NCI-H345 treated with DMSO at 0.1 percent for 48 hours (cell line): ENCODE data around the gene GRID1.
"Not testable (repeated sequence)": the region's sequence is repeated elsewhere in the genome, so short reads cannot be mapped to it uniquely, and the experiment has no call there.

Source experiments
- DNase-seq: peaks from one replicate; lab custom pipeline; 2025; ENCODE audit not compliant: unreplicated experiment; lab: John Stamatoyannopoulos, UW

Gene GRID1

DNA sequence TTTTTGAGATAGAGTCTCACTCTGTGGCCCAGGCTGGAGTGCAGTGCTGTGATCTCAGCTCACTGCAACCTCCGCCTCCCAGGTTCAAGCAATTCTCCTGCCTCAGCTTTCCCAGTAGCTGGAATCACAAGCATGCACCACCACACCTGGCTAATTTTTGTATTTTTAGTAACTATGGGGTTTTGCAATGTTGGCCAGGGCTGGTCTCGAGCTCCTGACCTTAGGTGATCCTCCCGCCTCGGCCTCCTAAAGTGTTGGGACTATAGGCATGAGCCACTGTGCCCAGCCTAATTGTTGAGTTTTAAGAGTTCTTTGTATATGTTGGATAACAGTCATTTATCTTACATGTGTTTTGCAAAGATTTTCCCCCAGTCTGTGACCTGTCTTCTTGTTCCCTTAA, 667.5 kb downstream of the GRID1 start:
- DNase-seq = not testable (repeated sequence)

DNA sequence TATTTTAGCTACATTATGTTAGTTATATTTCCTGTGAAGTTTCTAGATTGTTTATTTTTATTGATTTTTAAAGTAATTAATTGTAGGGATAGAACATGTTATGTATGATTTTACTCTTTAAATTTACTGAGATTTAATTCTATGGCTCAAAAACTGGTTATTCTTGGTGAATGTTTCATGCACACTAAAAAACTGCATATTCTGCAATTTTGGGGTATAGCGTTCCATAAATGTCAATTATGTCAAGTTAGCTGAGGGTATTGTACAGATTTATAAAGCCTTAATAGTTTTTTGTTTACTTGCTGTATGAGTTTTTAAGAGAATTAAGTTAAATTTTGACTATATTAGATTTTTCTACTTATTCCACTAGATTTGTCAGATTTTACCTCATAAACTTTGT, 669.7 kb downstream of the GRID1 start:
- no peak for DNase-seq

DNA sequence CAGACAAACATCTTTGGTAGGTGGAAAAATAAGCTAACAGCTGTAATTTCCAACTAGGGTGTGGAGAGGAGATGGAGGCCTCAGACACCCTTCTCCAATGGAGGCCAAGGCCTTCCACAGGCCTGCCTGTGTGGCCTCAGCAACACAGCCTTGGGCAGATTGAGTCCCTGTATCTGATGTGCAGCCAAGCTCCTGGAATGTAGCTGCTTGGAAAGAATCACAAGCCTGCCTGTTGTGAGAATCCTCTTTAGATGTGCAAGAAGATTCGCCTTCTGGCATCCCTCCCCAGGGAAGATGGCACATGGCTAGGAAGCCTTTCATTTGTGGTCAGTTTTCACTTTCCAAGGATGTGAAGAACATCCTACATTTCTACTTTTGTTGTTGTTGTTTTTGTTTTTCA, 684.0 kb downstream of the GRID1 start:
- no peak for DNase-seq

DNA sequence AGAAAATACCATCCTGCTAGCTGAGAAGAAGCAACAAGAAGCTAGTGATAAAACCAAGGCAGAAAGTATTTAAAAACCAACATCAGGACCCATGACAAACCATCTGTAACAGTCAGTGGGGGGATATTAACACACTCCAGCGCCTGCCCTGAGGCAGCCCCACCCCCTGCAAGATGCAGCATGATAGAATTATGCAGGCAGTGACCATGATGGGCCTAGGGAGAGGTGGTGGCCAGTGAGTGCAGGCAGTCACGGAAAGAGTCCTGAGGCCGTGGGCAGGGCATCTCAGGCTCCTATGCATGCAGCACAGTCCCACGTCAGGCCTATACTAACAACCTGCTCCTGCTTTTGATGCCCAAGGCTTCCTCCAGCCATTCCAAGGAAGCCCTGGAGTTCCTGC, 686.9 kb downstream of the GRID1 start:
- DNase-seq = no peak

DNA sequence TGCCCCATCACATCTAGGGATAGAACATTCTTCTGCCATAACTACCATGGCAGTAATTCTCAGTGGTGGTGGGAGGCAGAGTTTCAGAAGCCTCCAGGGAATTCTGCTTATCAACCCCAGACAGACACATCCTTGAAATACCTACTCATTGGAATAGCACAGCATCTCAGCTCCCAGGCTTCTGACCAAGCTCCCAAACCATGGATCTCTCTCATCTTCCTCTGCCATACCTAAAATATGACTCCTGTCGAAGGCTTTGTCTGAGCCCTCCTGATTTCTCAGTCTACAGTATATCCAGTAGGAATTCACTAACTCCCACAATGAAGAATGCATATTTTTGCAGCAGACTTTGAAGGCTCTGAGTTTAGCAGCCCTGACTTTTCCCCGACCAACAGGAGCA, 687.5 kb downstream of the GRID1 start:
- DNase-seq = no peak

DNA sequence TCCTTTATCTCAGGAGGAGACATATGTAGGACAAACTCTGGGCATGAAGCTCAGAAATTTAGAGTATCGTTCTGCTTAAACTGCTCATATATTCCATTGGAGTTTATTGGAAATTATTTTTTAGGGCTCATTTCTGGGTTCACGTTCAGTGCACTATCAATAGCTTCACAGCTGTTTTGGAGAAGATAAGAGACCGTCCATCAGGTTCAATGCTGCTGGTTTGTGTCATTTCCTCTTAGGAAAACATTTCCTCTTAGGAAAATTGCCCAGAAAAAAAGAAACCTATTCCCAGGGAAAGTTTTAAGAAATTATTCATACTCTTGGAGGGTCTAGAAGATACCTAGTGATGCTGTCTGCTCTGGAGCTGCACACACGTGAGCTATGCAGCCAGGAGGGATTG, 691.7 kb downstream of the GRID1 start:
- DNase-seq = no peak

DNA sequence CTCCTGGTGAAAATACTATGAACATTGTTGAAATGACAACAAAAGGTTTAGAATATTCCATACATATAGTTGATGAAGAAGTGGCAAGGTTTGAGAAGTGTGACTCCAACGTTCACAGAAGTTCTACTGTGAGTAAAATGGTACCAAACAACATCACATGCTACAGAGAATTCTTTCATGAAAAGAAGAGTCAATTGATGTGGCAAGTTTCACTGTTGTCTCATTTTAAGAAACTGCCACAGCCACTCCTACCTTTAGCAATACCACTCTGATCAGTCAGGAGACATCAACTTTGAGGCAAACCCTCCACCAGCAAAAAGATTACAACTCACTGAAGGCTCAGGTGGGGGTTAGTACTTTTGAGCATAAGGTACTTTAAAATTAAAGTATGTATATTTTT, 693.3 kb downstream of the GRID1 start:
- DNase-seq = no peak

DNA sequence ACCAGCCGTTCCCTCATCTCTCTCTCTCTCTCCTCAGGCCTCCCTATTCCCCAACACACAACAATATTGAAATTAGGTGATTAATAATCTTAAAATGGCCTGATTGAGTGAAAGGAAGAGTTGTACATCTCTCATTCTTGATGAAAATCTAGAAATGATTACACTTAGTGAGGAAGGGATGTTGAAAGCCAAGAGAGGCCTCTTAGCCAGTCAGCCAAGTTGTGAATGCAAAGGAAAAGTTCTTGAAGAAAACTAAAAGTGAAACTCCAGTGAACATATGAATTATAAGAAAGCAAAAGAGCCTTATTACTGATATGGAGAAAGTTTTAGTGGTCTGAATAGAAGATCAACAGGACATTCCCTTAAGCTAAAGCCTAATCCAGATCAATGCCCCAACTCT, 695.1 kb downstream of the GRID1 start:
- no peak for DNase-seq

DNA sequence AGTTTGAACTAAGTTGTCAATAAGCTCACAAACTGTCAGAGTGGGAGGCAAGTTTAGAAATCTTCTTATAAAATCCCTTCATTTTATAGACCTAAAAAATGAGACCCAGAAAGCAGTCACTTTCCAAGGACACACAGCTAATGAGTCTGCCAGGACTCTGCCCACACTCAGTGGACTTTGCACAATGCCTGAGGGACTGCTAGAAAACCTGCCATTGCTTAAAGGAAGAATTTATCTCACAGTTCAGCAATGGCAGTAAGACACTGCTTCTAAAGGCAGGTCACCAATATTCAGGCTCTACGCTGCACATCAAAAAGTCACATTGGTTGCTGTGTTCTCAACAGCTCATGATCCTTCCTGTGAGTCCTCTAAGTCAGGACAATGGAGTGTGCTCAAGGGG, 698.1 kb downstream of the GRID1 start:
- DNase-seq = no peak

DNA sequence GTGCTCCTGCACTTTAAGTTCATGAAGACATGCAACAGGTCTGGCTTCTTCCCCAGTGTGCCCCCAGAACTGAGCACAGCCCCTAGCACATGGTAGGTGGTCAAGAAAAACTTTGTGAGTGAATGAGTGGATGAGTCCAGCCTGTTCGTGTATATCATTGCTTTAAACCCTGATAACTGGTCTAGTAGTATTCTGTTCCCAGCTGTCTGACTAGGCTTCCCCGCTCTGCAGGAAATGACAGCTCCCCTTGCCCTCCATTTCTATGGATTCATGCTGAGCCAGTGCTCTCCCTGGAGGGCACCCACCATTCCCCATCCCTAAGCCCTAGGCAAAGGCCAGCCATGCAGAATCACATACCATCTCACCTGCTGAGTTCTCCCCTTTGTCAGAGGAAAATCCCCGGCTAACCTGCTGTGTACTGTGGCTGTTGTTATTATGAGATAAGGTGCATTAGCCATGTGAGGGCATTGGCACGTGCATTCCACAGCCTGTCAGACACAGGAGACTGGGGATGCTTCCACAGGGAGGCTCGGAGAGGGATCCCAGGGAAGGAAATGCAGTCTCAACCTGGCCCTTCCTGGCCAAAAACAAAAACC, 698.9 kb downstream of the GRID1 start:
- DNase-seq = peak; percentile 1

DNA sequence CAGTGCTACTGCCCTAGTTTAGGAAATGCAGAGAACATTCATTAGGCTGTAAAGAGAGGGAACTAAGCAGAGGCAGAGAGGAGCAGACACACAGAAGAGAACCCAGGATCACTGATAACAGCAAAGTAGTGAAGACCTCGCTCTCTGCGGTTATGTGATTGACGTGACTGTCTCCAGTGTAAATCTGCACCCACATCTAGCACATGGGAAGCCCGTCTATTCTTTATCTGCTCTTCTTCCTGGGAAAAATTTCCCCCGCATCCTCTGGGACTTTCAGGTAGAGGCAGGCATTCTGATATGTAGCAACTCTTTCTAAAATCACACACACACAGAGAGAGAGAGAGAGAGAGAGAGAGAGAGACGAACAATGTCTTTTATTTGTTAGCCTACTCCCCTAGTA, 699.6 kb downstream of the GRID1 start:
- no peak for DNase-seq

DNA sequence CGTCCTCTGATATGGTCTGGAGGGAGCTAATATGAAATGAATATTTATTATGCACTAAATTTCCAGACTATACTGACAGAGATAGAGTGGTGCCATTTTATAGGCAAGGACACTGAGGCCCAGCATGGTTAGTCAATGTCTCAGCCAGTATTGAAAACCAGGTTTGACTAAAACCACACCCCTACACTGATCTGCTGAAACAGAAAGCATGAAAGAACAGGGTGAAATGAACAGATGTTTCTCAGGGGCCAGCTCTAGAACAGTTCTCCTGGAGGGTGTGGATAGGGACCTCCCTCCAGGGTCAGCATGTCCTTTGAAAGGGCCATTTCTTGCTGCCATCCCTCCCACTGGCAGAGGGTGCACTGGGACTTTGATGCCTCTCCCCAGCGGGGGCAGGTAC, 700.5 kb downstream of the GRID1 start:
- DNase-seq = no peak

DNA sequence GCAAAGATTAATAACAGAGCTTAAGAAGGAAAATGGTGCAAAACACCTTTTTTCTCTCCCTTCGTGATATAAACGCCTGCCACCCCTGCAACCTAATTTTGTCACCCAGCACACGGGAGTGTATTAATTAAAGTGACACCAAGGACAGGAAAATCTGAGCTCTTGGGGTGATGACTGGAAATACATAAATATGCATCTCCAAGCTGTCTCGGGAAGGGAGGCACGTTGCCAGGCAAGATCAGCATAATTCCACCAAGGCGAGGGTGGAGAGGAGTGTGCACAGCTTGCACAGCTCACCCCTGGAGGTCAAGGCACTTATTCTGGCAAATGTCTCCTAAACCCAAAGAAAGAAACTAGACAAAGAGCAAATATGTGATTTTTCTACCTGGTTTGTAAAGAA, 700.9 kb downstream of the GRID1 start:
- DNase-seq = no peak

DNA sequence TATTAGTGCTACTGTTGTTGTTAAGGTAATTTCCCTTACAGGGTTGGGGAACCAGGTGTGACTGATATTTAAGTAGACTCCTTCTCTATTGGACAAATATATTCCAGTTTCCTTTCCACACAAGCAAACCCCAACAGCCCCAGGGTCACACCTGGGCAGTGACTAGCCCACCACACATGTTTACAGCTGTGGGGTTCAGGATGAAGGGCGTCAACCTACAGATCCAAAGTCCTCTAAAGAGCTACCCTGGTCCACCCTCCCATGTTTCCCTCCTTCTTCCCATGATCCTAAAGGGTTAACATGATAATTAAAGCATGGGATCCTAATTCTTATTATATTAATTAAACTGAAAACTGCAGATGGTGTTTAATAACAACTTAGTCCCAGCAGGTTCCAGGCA, 701.5 kb downstream of the GRID1 start:
- no peak for DNase-seq

DNA sequence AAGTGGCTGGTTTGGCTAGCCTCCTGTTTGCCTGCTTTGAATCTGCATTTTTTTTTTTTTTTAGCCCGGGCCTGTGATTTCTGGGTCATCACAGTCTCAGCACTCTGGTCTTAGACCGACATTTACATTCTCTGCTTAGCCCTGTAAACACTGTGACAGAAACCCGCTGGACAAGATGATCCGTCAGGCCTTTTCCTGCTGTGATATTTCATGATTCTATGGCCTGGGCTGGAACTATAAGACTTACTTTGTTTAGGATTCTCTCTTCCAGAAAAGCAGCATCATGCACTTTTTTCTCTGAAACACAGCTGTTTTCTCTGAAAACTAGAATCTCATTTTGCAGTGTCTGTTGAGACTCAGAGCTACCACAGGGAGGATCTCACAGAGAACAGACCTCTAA, 705.5 kb downstream of the GRID1 start:
- no peak for DNase-seq

DNA sequence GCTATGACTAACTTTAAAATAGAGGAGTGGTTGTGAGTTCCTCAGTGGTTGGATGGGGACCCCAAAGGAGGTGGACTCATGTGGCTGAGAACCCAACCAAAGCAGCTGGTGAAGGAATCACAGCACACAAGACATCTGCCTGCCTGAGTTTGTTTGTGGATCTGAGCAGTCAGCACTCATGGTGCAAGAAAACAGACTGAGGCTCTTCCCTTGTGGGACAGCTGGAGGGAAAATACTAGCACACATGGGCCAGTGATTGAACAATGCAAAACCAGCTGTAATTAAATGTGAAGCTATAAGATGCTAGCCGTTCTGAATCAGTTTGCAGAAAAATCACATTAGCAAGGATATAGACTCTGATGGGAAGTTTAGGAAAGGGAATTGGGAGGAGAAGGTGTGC, 707.3 kb downstream of the GRID1 start:
- DNase-seq = no peak

DNA sequence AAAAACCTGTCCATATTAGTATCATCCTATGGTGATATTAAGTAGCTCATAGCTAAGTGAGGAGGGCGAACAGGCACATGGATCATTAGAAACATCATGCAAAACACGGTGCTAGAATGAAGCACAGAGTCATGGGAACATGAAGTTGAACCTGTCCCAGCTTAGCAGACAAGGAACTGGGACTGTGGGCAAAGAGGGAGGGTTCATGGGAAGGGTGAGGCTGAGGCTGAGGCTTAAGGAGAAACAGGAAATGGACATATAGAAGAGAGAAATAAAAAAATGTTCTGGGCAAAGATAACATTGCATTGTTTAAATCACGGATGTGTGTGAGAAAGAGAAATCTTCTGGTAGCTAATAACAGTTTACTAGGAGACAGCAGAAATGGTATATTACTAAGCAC, 708.1 kb downstream of the GRID1 start:
- DNase-seq = no peak

DNA sequence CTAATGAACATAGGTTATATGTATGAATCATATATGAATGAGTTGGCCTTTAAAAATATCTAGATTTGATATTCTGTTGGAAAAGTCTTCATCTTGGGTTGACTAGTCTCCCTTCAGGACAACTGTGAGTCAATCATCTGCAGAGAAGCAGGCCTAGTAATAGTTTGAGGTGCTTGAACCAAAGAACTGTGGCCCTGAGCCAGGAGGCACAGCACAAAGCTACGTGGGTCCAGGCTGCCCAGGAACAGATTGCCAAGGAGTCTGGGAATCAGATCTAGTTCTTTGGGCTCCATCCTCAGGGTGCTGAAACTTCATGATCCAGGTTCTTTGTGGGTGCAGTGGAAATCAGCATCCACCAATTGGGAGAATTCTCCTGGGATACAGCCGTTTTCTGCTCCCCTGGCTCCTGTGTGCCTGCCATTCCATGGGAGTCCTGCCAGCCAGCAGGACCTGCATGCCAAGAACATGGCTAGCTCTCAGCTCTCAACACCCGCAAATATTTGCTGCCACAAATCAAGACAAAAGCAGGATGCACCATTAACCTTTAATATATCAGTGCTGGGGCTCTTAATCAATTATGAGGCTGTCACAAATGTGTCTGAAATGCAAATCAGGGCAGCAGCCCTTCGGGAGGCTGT, 709.0 kb downstream of the GRID1 start:
- no peak for DNase-seq

DNA sequence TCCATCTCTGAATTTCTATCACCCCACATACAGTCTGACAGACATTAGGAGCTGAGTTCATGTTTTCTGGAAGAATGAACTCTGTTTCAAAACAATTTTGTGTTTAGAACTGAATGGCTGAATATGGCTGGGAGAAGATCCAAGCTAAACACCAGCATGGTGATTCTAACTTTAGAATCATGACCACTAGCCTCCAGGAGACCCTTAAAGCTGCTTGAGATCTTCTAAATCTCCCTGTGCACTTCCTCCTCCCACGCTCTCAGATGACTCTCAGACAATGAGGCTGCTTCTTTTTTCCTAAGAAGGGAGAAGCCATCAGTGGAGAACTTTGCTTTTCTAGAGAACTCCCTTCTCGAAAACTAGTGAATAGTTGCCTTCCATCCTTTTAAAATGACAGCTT, 711.2 kb downstream of the GRID1 start:
- DNase-seq = no peak

DNA sequence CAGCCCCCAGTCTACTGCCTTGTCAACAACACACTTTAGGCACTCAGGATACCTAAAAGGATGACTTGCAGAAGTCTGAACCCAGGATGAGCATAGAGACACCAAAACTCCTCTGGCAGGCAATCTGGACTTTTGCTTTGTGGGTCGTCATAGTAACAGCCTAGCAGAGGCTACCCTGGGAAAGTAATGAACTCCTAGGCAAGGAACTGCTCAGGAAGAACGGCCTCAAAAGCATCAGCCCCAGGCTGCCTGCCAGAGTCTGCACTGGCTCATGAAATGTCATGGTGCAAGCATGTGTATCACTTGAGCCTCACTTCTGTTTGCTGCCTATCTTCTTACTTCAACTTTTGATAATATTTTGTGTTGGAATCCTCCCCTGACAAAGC, 715.1 kb downstream of the GRID1 start:
- no peak for DNase-seq

DNA sequence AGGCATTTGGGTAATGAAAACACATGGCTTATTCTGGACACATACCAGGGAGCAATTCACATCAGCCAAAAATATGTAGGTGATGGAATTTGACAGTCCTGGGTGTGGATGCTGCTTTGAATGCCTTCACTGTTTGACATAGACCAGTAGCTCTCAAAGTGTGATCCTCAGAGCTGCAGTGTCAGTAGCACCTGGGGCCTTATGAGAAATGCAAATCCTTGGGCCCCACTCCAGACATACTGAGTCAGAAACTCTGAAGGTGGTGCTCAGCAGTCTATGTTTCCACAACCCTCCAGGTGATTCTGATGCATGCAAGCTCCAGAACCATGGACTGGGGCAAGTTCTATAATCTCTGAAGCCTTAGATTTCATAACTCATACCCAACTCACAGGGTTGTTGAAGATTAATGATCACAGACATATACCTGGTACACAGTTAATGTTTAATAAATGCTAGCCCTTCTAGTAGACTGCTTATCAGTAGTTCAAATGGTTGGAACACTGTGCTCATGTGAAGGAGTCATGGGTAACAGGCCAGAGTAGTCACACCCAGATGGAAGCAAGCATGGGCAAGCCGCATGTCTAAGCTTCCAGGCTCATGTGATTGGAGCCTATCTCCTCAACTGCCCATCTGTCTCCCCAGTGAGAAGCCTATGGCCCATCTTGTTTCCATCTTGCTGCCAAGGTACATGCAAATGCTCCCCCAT, 715.7 kb downstream of the GRID1 start:
- DNase-seq = no peak

DNA sequence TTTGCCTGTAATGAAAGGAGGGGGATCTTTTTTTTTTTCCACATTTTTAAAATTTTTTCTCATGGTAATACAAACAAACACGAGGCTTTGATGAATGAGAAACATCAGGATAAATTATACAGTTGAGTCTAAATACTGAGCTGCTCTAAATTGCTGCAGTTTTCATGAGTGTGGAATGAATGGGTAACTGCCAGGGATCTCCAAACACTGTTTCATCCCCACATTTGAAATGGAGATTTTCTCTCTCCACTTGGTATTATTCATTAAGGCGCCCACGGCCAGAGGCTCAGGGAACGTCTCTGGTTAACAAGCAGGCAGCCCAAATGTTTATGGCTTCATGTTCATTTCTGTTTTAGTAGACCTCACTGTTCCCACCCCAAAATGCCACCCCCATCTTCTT, 717.1 kb downstream of the GRID1 start:
- no peak for DNase-seq

DNA sequence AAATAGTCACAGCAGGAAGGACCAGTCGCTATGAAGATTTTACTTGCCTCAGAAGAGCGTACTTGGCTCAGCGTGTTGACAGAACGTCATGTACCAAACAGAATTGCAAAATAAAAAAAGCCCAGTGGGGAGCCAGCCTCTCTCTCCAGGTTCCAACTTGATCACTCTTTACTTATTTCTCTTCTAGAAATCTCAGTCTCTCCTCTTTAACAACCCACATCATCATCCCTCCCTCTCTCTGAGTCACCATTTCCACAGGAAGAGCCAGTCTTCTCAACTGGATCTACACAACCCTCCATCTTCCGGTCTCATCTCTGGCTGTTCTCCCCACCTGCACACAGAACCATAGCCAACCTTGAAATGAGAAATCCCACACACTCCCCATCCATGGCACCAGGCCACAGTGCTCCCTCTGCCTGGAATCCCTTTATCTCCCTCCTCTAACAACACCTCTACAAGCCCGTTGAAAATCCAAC, 718.3 kb downstream of the GRID1 start:
- no peak for DNase-seq
